NCI-H1092 (cell line): ENCODE data around the gene TDRD12.
"Not testable (repeated sequence)": the region's sequence is repeated elsewhere in the genome, so short reads cannot be mapped to it uniquely, and the experiment has no call there.

ENCODE experiments used
- DNase-seq: peaks from one replicate; lab custom pipeline; 2025; lab: John Stamatoyannopoulos, UW

TDRD12 gene

DNA sequence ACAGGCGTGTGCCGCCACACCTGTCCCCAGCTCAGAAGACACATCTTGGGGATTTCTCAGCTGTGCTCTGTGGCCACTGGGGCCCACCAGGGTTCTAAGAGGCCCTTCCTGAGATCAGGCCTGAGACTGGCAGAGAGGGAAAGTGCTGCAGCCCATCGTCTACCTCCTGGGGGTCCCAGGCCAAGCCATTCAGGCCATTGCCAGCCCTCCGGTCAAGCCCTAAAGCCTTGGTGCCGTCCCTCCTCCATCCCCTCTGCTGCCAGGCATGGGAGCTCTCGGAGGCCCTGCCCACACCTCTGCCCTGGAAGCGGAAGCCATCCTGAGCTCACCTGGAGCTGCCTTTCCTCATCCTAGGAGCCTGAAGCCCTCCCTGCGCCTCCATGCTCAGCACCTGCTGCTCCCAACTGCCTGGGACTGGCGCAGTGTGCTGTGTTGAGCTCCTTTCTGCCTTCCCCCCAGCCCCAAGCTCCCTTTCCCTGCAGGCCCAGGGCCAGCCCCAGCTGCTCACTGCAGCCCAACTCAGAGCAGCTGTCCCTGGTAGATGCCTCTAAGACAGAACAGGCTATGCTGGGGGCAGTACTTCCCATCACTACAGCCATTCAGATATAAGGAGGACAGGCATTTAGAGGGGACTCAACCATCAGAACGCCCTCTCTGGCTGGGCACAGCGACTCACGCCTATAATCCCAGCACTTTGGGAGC lies 147.1 kb downstream of the TDRD12 start:
- no peak for DNase-seq

DNA sequence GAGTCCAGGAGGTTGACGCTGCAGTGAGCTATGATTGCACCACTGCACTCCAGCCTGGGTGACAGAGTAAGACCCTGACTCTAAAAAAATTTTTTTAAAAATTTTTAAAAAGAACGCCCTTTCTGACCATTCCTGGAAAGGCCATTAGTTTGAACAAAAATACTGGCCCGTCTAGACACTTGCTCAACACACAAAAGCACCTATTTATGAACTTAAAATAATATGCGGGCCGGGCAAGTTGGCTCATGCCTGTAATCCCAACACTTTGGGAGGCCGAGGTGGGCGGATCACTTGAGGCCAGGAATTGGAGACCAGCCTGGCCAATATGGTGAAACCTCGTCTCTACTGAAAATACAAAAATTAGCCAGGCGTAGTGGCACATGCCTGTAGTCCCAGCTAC lies 147.9 kb downstream of the TDRD12 start:
- not testable (repeated sequence) for DNase-seq

DNA sequence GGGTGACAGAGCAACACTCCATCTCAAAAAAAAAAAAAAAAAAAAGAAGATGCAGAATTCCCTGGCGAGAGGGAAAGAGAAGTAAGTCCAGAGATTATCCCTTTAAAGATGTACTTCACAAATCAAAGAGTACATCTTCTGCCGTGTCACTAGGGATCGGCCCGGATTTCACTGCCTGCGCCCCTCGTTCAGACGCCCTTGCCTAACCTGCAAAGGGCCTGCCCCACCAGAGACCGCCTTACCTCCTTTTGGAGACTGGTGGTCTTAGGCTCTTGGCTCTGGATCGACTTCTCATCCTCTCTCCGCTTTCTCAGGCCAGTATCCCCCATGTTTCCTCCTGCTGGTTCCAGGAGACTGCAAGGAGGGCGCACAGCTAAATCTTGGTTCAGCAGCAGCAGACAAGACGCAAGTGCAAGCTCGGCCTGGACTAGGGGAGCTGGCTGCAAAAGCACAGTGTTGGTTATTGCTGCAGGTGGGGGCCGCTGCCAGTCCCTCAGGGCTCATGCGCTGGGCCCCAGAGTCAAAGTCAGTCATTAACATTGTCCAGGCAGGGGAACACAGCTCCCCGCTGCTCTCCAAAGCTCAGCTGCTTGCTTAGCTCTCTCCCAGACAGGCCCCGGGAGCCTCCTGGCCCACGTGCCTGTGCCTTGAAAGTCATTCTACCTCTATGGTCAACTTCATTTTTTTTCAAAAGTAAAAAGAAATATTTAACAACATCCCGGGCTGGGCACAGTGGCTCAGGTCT lies 148.8 kb downstream of the TDRD12 start:
- no peak for DNase-seq

GRCh38 chr19:32869369-32869965 lies 149.9 kb downstream of the TDRD12 start, which contains the start of gene SLC7A9:
TSS of gene SLC7A9 (minus strand) at chr19:32869767. CDS start at chr19:32868534, 1,233 bp downstream.
- no peak for DNase-seq

DNA sequence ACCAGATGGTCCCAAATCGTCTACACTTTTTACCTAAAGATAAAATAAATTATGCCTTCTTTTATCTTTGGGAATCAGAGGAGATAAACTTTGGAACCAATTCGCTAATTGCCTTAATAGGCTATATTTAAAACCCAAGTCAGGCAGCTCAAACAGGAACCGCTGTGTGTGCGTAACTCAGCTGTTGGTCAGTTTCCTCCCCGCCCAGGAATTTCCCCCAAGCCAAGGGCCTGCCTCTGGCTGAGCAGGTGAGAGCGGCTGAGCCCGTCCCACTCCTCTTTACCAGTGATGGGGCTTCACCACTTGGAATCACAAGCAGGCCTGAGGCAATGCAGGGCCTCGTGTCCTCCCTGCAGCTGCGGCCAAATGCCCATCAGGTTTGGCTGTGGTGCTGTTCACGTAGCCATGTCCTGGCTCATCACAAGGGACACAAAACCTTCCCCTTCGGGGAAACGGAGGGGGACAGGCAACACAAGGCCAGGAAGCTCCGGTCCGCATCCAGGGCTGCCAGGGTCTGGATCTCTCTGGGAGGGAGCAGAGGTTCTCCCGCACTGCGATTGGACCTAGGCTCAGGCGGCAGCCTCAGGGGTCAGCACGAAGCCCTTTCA lies 150.5 kb downstream of the TDRD12 start:
- no peak for DNase-seq

- DNase-seq = no peak
These were observed 151.4 kb downstream of the TDRD12 start for GRCh38 chr19:32870981-32871451.

DNA sequence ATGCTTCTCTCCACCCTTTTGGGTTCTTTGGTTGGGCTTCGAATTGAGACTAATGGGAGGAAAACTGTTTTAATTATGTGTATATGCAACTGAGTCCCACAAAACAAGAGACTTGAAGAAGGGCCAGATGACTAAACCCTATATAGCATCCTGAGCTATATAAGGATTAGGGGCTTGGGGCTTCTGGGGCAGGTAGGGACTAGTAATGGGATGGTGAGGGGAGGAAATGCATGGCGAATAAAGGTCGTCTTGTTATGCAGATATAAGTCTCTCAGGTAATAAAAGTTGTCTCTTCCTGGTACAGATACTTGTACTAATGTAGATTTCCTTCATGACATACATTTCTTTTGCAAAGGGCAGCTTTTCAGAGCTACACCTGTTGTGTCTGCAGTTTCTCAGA lies 152.8 kb downstream of the TDRD12 start:
- DNase-seq = no peak

GRCh38 chr19:32873247-32873959 lies 153.8 kb downstream of the TDRD12 start:
- no peak for DNase-seq

GRCh38 chr19:32874605-32875004 lies 155.0 kb downstream of the TDRD12 start:
- DNase-seq = no peak

- no peak for DNase-seq
These were observed 155.9 kb downstream of the TDRD12 start for GRCh38 chr19:32875428-32875827.

DNA sequence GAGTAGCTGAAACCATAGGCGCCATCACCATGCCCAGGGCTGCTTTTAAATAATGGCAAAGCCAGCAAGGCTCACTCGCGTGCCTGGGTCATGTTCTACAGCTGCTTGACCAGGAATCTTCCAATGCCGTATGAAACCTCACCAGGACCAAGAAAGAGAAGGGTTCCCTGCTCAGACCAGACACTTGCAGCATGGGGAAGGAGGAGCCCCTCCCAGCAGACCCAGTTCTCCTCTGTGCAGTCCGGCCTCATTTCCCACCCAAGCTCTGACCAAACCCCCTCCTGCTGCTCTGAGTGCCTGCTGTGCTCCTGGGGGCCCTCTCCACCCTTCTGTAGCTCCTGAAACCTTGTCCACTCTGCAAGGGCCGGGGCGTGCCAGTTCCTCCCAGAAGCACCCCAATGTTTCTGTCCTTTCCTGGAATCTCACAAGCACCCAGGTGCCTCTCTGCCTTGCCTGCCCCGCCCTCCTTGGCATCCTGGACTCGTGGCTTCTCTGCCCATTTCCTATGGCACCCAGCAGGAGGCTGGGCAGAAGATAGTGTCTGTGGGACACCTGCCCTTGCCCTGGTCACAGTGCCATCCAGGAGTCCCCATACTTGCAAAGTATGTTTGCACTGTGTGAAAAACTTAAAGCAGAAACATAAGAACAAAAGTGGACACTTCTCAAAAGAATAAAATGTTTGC lies 156.8 kb downstream of the TDRD12 start:
- no peak for DNase-seq

DNA sequence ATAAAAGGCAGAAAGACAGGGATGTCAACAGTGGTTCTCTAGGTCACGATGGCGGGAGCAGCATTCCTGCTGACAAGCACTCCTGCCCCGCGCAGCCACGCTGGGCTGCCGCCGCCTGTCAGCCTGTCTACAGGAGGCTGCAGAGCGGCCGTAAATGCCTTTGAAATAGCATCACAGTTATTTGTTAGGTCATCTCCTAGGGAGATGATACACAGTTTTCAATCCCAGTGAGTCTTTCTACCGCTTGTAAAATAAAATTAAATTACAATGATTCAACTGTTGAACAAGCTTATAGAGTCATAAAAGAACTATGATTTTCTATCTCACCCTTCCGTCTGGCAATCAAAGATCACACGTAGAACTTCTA lies 157.3 kb downstream of the TDRD12 start:
- no peak for DNase-seq
